HL-60 (cell line): ENCODE data around the gene UBE2Q2.
A peak's percentile ranks its signal among the peaks of the same experiment; 100 is the strongest.

Experiments
- DNase-seq, 2 experiments: peaks; one replicate each; pipeline ENCODE4 v3.0.0-alpha.2; 2010 to 2020; ENCODE audit warnings: low read depth in 1 of 2, low spot score in 1 of 2
- H3K27ac ChIP-seq: fragments of 250-450 bp; sonication (Bioruptor Pico); replicated peaks from 2 replicates; pipeline ENCODE4 v1.5.1; 2020; ENCODE audit warnings: mild to moderate bottlenecking, moderate library complexity
- H3K27me3 ChIP-seq: fragments of 250-450 bp; sonication (Bioruptor Pico); 2 replicates; pipeline ENCODE4 v1.5.1; 2021; ENCODE audit warnings: mild to moderate bottlenecking, moderate library complexity; ENCODE audit not compliant: insufficient read depth, poor library complexity, severe bottlenecking
- H3K4me3 ChIP-seq: replicated peaks from 2 replicates; pipeline ENCODE4 v1.5.1; 2011; ENCODE audit warnings: mild to moderate bottlenecking, control low read depth, low read length; ENCODE audit not compliant: insufficient read depth
- CTCF ChIP-seq: IDR thresholded peaks from one replicate; pipeline ENCODE4 v1.5.1; 2011; ENCODE audit warnings: low read length, control low read depth, inconsistent platforms; ENCODE audit not compliant: insufficient read depth
- GABPA ChIP-seq: IDR thresholded peaks from 2 replicates; pipeline ENCODE4 v1.6.1; 2012; ENCODE audit warnings: low read depth
- POLR2AphosphoS5 ChIP-seq: IDR thresholded peaks from 2 replicates; pipeline ENCODE4 v1.6.1; 2012; ENCODE audit warnings: low read depth
- REST ChIP-seq: IDR thresholded peaks from 2 replicates; pipeline ENCODE4 v1.6.1; 2012; ENCODE audit warnings: low read depth; ENCODE audit not compliant: insufficient replicate concordance
- SPI1 ChIP-seq: IDR thresholded peaks from 2 replicates; pipeline ENCODE4 v1.6.1; 2012; ENCODE audit warnings: low read depth, mild to moderate bottlenecking, borderline replicate concordance

UBE2Q2 gene

GRCh38 chr15:75943713-75944215 is 100.5 kb downstream of the UBE2Q2 start:
- H3K4me3 ChIP-seq = no peak overlapping the region
- DNase-seq = no peak
- TF ChIP-seq REST (no peak), SPI1 (no peak), POLR2AphosphoS5 (no peak), CTCF (no peak), GABPA (no peak)
- no peaks in the 10 kb centered on the region for H3K27me3 ChIP-seq
- H3K27ac ChIP-seq = no peak overlapping the region

GRCh38 chr15:75945953-75946352 is 102.7 kb downstream of the UBE2Q2 start:
- DNase-seq = peak in 1 of 2 experiments; percentile 64

GRCh38 chr15:75947092-75947491 is 103.8 kb downstream of the UBE2Q2 start:
- H3K27me3 ChIP-seq = no peaks in the 10 kb centered on the region
- no peak overlapping the region for H3K4me3 ChIP-seq
- no peak overlapping the region for H3K27ac ChIP-seq
- TF ChIP-seq SPI1 = no peak
- TF ChIP-seq REST = no peak
- no peak for TF ChIP-seq POLR2AphosphoS5
- TF ChIP-seq CTCF = no peak
- TF ChIP-seq GABPA = no peak
- no peak for DNase-seq

More at GRCh38 chr15:75945953-75946352, 102.7 kb downstream of the UBE2Q2 start:
- no peak overlapping the region for H3K27ac ChIP-seq
- no peak overlapping the region for H3K4me3 ChIP-seq
- no peaks in the 10 kb centered on the region for H3K27me3 ChIP-seq
- no peak for TF ChIP-seq SPI1
- TF ChIP-seq CTCF = no peak
- TF ChIP-seq POLR2AphosphoS5 = no peak
- TF ChIP-seq REST = no peak
- TF ChIP-seq GABPA = no peak
